ENCODE measurements around the gene GRIFIN. TPM values are rescaled to one million over a fixed set of nuclear protein-coding genes. Genes with fewer than 3 reads are reported as not detected.

The GRIFIN gene
- not detected for polyA plus RNA-seq (2013, experiment 1 of 2)
- polyA plus RNA-seq (2013, experiment 2 of 2), result not detected

GRCh38 chr7:2476298-2476697 lies at the start of gene GRIFIN:
Gene GRIFIN (minus strand): TSS chr7:2476398. CDS start chr7:2476383, 15 bp downstream.
- Histone ChIP-seq H3K4me3 (ENCODE audit: low read length) (no peak within 1 kb of the TSS), H3K36me3 (ENCODE audit: insufficient read depth, low read length) (no peaks in the 10 kb centered on the region), H3K9me3 (ENCODE audit: insufficient read depth, low read depth, low read length) (no peaks in the 10 kb centered on the region), H3K9ac (ENCODE audit: low read depth, low read length) (no peak within 1 kb of the TSS), H3K27ac (ENCODE audit: low read depth, low read length) (no peak within 1 kb of the TSS), H3K4me1 (ENCODE audit: insufficient read depth, low read length) (peaks cover 8% of the 10 kb centered on the region; the same call in 1 of the 2 replicates), H3K27me3 (ENCODE audit: insufficient read depth, low read length) (no peaks in the 10 kb centered on the region)
- 87% methylated on average over 7 of the region's 16 CpGs for WGBS

- peaks cover 38% of the 10 kb centered on the region for H3K4me1 ChIP-seq (ENCODE audit: insufficient read depth, low read length)
- 42% methylated on average over 53 of the region's 53 CpGs for WGBS
- no peaks in the 10 kb centered on the region for H3K9me3 ChIP-seq (ENCODE audit: insufficient read depth, low read depth, low read length)
- peak overlapping the region; percentile 40; the same call in 1 of the 2 replicates for H3K4me3 ChIP-seq (ENCODE audit: low read length)
- peaks cover 17% of the 10 kb centered on the region for H3K27me3 ChIP-seq (ENCODE audit: insufficient read depth, low read length)
- H3K9ac ChIP-seq (ENCODE audit: low read depth, low read length), result peak overlapping the region; percentile 81
- peaks cover 35% of the 10 kb centered on the region for H3K36me3 ChIP-seq (ENCODE audit: insufficient read depth, low read length)
- H3K27ac ChIP-seq (ENCODE audit: low read depth, low read length), result peak overlapping the region; percentile 85
Observed at GRCh38 chr7:2524808-2525657, 48.8 kb upstream of the GRIFIN start.

- Histone ChIP-seq H3K36me3 (ENCODE audit: insufficient read depth, low read length) (peaks cover 35% of the 10 kb centered on the region), H3K4me3 (ENCODE audit: low read length) (peak overlapping the region; percentile 40), H3K27me3 (ENCODE audit: insufficient read depth, low read length) (peaks cover 18% of the 10 kb centered on the region), H3K27ac (ENCODE audit: low read depth, low read length) (peak overlapping the region; percentile 85), H3K9ac (ENCODE audit: low read depth, low read length) (peak overlapping the region; percentile 81), H3K4me1 (ENCODE audit: insufficient read depth, low read length) (peaks cover 38% of the 10 kb centered on the region), H3K9me3 (ENCODE audit: insufficient read depth, low read depth, low read length) (no peaks in the 10 kb centered on the region)
- WGBS, result 12% methylated on average over 51 of the region's 51 CpGs
Observed at GRCh38 chr7:2523941-2524807, 48.0 kb upstream of the GRIFIN start.

GRCh38 chr7:2523461-2523936 lies 47.3 kb upstream of the GRIFIN start:
- Histone ChIP-seq H3K27ac (ENCODE audit: low read depth, low read length) (peak overlapping the region; percentile 85), H3K4me1 (ENCODE audit: insufficient read depth, low read length) (peaks cover 38% of the 10 kb centered on the region), H3K9me3 (ENCODE audit: insufficient read depth, low read depth, low read length) (no peaks in the 10 kb centered on the region), H3K27me3 (ENCODE audit: insufficient read depth, low read length) (peaks cover 25% of the 10 kb centered on the region), H3K4me3 (ENCODE audit: low read length) (peak overlapping the region; percentile 40), H3K9ac (ENCODE audit: low read depth, low read length) (peak overlapping the region; percentile 81), H3K36me3 (ENCODE audit: insufficient read depth, low read length) (peaks cover 31% of the 10 kb centered on the region)
- WGBS, result 5% methylated on average over 22 of the region's 22 CpGs

GRCh38 chr7:2522780-2523433 lies 46.7 kb upstream of the GRIFIN start:
- Histone ChIP-seq H3K4me3 (ENCODE audit: low read length) (peak overlapping the region; percentile 40), H3K27ac (ENCODE audit: low read depth, low read length) (peak overlapping the region; percentile 85), H3K9me3 (ENCODE audit: insufficient read depth, low read depth, low read length) (no peaks in the 10 kb centered on the region), H3K27me3 (ENCODE audit: insufficient read depth, low read length) (peaks cover 31% of the 10 kb centered on the region), H3K36me3 (ENCODE audit: insufficient read depth, low read length) (peaks cover 26% of the 10 kb centered on the region), H3K9ac (ENCODE audit: low read depth, low read length) (peak overlapping the region; percentile 81; the same call in 1 of the 2 replicates), H3K4me1 (ENCODE audit: insufficient read depth, low read length) (peaks cover 41% of the 10 kb centered on the region)
- WGBS, result 37% methylated on average over 19 of the region's 19 CpGs

- Histone ChIP-seq H3K36me3 (ENCODE audit: insufficient read depth, low read length) (peaks cover 19% of the 10 kb centered on the region), H3K4me1 (ENCODE audit: insufficient read depth, low read length) (peaks cover 49% of the 10 kb centered on the region), H3K4me3 (ENCODE audit: low read length) (peak overlapping the region; percentile 62; the same call in 1 of the 2 replicates), H3K9me3 (ENCODE audit: insufficient read depth, low read depth, low read length) (no peaks in the 10 kb centered on the region), H3K27ac (ENCODE audit: low read depth, low read length) (no peak overlapping the region), H3K9ac (ENCODE audit: low read depth, low read length) (no peak overlapping the region), H3K27me3 (ENCODE audit: insufficient read depth, low read length) (peaks cover 33% of the 10 kb centered on the region)
- 33% methylated on average over 17 of the region's 17 CpGs for WGBS
Observed at GRCh38 chr7:2521952-2522591, 45.9 kb upstream of the GRIFIN start.

- H3K36me3 ChIP-seq (ENCODE audit: insufficient read depth, low read length), result peaks cover 12% of the 10 kb centered on the region
- no peak overlapping the region for H3K27ac ChIP-seq (ENCODE audit: low read depth, low read length)
- H3K9me3 ChIP-seq (ENCODE audit: insufficient read depth, low read depth, low read length), result no peaks in the 10 kb centered on the region
- H3K4me3 ChIP-seq (ENCODE audit: low read length), result peak overlapping the region; percentile 62
- no peak overlapping the region for H3K9ac ChIP-seq (ENCODE audit: low read depth, low read length)
- 22% methylated on average over 21 of the region's 21 CpGs for WGBS
- H3K27me3 ChIP-seq (ENCODE audit: insufficient read depth, low read length), result peaks cover 33% of the 10 kb centered on the region
- peaks cover 56% of the 10 kb centered on the region for H3K4me1 ChIP-seq (ENCODE audit: insufficient read depth, low read length)
Observed at GRCh38 chr7:2521341-2521745, 45.1 kb upstream of the GRIFIN start.

- H3K9me3 ChIP-seq (ENCODE audit: insufficient read depth, low read depth, low read length), result no peaks in the 10 kb centered on the region
- no peak overlapping the region for H3K27ac ChIP-seq (ENCODE audit: low read depth, low read length)
- peaks cover 33% of the 10 kb centered on the region for H3K27me3 ChIP-seq (ENCODE audit: insufficient read depth, low read length)
- H3K4me1 ChIP-seq (ENCODE audit: insufficient read depth, low read length), result peaks cover 58% of the 10 kb centered on the region
- H3K4me3 ChIP-seq (ENCODE audit: low read length), result peak overlapping the region; percentile 62
- WGBS, result 22% methylated on average over 12 of the region's 12 CpGs
- 0 out of 2 replicates have a peak overlapping the region, but pooled peaks have one; percentile 26 for H3K9ac ChIP-seq (ENCODE audit: low read depth, low read length)
- H3K36me3 ChIP-seq (ENCODE audit: insufficient read depth, low read length), result peaks cover 7% of the 10 kb centered on the region
Observed at GRCh38 chr7:2520761-2521290, 44.6 kb upstream of the GRIFIN start.

- peak overlapping the region; percentile 62 for H3K4me3 ChIP-seq (ENCODE audit: low read length)
- H3K4me1 ChIP-seq (ENCODE audit: insufficient read depth, low read length), result peaks cover 54% of the 10 kb centered on the region
- H3K27ac ChIP-seq (ENCODE audit: low read depth, low read length), result no peak overlapping the region
- WGBS, result 3% methylated on average over 36 of the region's 37 CpGs
- 0 out of 2 replicates have a peak, but pooled peaks cover under 1% of the 10 kb centered on the region for H3K36me3 ChIP-seq (ENCODE audit: insufficient read depth, low read length)
- H3K9ac ChIP-seq (ENCODE audit: low read depth, low read length), result 0 out of 2 replicates have a peak overlapping the region, but pooled peaks have one; percentile 26
- no peaks in the 10 kb centered on the region for H3K9me3 ChIP-seq (ENCODE audit: insufficient read depth, low read depth, low read length)
- peaks cover 33% of the 10 kb centered on the region for H3K27me3 ChIP-seq (ENCODE audit: insufficient read depth, low read length)
Observed at GRCh38 chr7:2520131-2520760, 44.0 kb upstream of the GRIFIN start.

All from HUES64 (cell line).